Spleen (tissue), 11 donors: Measurements from ENCODE around the gene CHST5. TPM values are rescaled to one million over a fixed set of nuclear protein-coding genes. Genes with fewer than 3 reads are reported as not detected.

Experiments used
- DNase-seq: peaks from one replicate; pipeline ENCODE4 v3.0.0-alpha.2; 2020
- H3K27ac ChIP-seq, 8 donors: fragments of 200-600 bp; sonication (generic) in 7 of 8; 1 replicate in 4 of 8; 2 replicates in 4 of 8; pipeline versions ENCODE4 v1.5.0 to v1.8.0; 2016 to 2021; ENCODE audit warnings: inconsistent platforms in 4 of 8, mild to moderate bottlenecking in 4 of 8, moderate library complexity in 1 of 8
- H3K27me3 ChIP-seq, 7 donors: fragments of 200-600 bp; sonication (generic) in 6 of 7; replicated peaks in 1 of 7; 1 replicate in 4 of 7; 2 replicates in 3 of 7; pipeline versions ENCODE4 v1.5.0 to v1.8.0; 2016 to 2021; ENCODE audit warnings: inconsistent platforms in 3 of 7, mild to moderate bottlenecking in 1 of 7
- H3K36me3 ChIP-seq, 6 donors: fragments of 200-600 bp; sonication (generic) in 5 of 6; 1 replicate in 4 of 6; 2 replicates in 2 of 6; pipeline versions ENCODE4 v1.5.0 to v1.8.0; 2016 to 2021; ENCODE audit warnings: inconsistent platforms in 2 of 6
- H3K4me1 ChIP-seq, 6 donors: fragments of 200-600 bp; sonication (generic) in 5 of 6; 1 replicate in 3 of 6; 2 replicates in 3 of 6; pipeline versions ENCODE4 v1.5.0 to v1.8.0; 2016 to 2021; ENCODE audit warnings: inconsistent platforms in 3 of 6
- H3K4me3 ChIP-seq, 8 donors: fragments of 200-600 bp; sonication (generic) in 7 of 8; 1 replicate in 4 of 8; 2 replicates in 4 of 8; pipeline versions ENCODE4 v1.5.0 to v1.8.0; 2016 to 2021; ENCODE audit warnings: inconsistent platforms in 4 of 8, mild to moderate bottlenecking in 4 of 8, moderate library complexity in 2 of 8
- H3K9me3 ChIP-seq, 8 donors: fragments of 200-600 bp; sonication (generic) in 7 of 8; 1 replicate in 4 of 8; 2 replicates in 4 of 8; pipeline versions ENCODE4 v1.5.0 to v1.8.0; 2016 to 2021; ENCODE audit warnings: inconsistent platforms in 4 of 8
- POLR2A ChIP-seq, 3 donors: fragments of 450-650 bp; IDR thresholded peaks; one replicate each; pipeline ENCODE4 v1.5.1; 2017; ENCODE audit warnings: antibody characterized with exemption in 3 of 3, mild to moderate bottlenecking in 1 of 3
- POLR2AphosphoS5 ChIP-seq, 3 donors: sonication (generic); formaldehyde crosslinking; IDR thresholded peaks; one replicate each; pipeline ENCODE4 v1.5.1; 2017; ENCODE audit warnings: antibody characterized with exemption in 3 of 3
- WGBS, 5 donors: extraction: QIAGEN DNeasy Blood & Tissue Kit in 3 of 5; methylation state at CpG; one replicate each; pipeline versions ENCODE4 v1.1.5 to v1.1.7; 2013 to 2018; 5-methylcytosine and 5-hydroxymethylcytosine counted together
- intact Hi-C: fragments of 100-400 bp; cut with DNase I; formaldehyde crosslinking; loops from one replicate; pipeline ENCODE4 v1.15.0; 2023; ENCODE audit warnings: low total_unique reads
- polyA plus RNA-seq, 3 donors: library from polyadenylated mRNA; stranded (reverse); fragments of 200-250 nt; gene quantifications; one replicate each; pipeline ENCODE4 v1.2.1, GENCODE V29; 2013
- total RNA-seq, 7 donors: library from RNA; depleted of rRNA in 3 of 7; stranded (reverse); fragments of >200 nt in 3 of 7; fragmentation: NEBNext Ultra II Directional in 4 of 7; extraction: Animal tissue kit (Norgen Biotek cat#: 25700) in 4 of 7; gene quantifications; one replicate each; pipeline versions ENCODE4 v1.1.0 to v1.2.1, GENCODE V29; 2016 to 2021
- TF ChIP-seq, protein P1 (sequence below), 11 experiments: fragments of 200-600 bp in 7 of 11; fragments of 450-650 bp in 4 of 11; sonication (generic) in 4 of 11; IDR thresholded peaks in 8 of 11; conservative IDR thresholded peaks in 3 of 11; 1 replicate in 7 of 11; 2 replicates in 4 of 11; pipeline versions ENCODE4 v1.4.0 to v1.8.0; 2016 to 2021; ENCODE audit warnings: antibody characterized with exemption in 11 of 11, inconsistent platforms in 4 of 11, mild to moderate bottlenecking in 1 of 11
- donor health status: healthy with polysubstance abuse.
- donor health status: DM: no; HTN: no; CAD: no; lungs with moderate emphysema.
- donor health status: DM: no; HTN: no; CAD: no.
- donor health status: Bipolar disorder and iron deficiency.
- donor health status: healthy.
- donor health status: DM: no; HTN: no; CAD: no.
- donor health status: DM: yes; HTN: yes; CAD: no.

CHST5 gene
- total and polyA plus RNA-seq, 10 donors, result 0.03 to 0.20 (median 0.07) TPM; not detected in 5

DNA sequence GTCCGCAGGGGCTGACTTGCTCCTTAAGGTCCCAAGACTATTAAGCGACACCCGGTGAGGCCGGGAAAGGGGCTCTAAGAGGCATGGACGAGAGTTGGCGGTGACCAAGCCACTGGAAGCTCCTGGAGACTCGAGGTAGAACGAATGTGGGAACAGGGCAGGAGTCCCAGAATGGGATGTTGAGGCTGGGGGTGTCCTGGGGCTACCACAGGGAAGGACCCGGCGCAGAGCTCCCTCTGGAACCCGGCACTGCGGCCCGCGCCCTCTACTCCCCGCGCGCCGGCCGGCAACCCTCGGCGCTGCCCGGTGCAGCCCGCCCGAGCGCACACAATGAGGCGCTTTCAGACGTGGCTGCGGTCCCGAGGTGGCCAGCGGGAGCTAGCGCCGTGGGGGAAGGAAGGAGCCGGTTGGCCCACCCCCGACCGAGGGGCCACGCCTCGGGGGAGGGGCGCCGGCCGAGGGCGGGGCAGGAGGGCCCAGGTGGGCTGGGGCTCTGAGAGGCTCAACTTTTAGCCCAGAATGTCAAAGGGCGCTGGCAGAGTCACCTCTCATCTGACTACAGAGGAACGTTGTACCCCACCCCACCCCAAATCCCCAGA, 40.7 kb downstream of the CHST5 start, which contains the start of gene CHST6:
TSS of gene CHST6 (minus strand) at position 366 of the 599 bp plus-strand sequence. CDS start 15,613 bp downstream, outside the sequence.
- no peaks in the 10 kb centered on the region for H3K9me3 ChIP-seq
- peak within 1 kb of the TSS; percentile 18 to 63 (median 28) for H3K4me3 ChIP-seq

DNA sequence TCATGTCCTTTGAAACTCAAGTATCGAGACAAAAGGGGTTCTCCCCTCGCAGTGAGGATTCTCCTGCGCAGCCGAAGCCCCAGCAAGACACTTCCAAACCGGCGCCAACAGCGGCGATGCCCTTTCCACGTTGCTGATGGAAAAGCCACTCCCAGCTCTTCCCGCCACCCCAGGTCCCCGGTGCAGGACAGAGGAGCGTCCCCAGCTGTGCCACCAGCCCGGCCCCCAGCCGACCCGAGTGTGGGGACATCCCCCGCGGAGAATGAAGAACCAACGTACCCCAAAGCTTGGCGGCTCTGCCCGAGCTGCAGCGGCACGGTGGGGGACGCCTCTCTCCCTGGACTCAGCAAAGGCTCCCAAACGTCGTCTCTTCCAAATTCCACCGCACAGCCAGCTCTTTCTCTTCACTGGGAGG, 41.2 kb downstream of the CHST5 start:
- intact Hi-C loops, result no loop called here
- Histone ChIP-seq H3K27me3 (peaks cover 0 to 56% (median 19%) of the 10 kb centered on the region in 7 donors), H3K27ac (no peak overlapping the region), H3K36me3 (no peaks in the 10 kb centered on the region), H3K4me3 (peak overlapping the region; percentile 18 to 63 (median 28)), H3K4me1 (peaks cover 0 to 24% (median 10%) of the 10 kb centered on the region in 6 donors), H3K9me3 (no peaks in the 10 kb centered on the region)
- peak; percentile 68 for DNase-seq
- TF ChIP-seq POLR2AphosphoS5 (IDR thresholded peaks at IDR 0.05) (no peak), POLR2A (IDR thresholded peaks at IDR 0.05) (no peak)
- TF ChIP-seq, protein P1, sequence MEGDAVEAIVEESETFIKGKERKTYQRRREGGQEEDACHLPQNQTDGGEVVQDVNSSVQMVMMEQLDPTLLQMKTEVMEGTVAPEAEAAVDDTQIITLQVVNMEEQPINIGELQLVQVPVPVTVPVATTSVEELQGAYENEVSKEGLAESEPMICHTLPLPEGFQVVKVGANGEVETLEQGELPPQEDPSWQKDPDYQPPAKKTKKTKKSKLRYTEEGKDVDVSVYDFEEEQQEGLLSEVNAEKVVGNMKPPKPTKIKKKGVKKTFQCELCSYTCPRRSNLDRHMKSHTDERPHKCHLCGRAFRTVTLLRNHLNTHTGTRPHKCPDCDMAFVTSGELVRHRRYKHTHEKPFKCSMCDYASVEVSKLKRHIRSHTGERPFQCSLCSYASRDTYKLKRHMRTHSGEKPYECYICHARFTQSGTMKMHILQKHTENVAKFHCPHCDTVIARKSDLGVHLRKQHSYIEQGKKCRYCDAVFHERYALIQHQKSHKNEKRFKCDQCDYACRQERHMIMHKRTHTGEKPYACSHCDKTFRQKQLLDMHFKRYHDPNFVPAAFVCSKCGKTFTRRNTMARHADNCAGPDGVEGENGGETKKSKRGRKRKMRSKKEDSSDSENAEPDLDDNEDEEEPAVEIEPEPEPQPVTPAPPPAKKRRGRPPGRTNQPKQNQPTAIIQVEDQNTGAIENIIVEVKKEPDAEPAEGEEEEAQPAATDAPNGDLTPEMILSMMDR (IDR thresholded peaks at IDR 0.05 in 8 of 11, conservative IDR thresholded peaks at IDR 0.05 in 3 of 11), result no peak
- 13 to 21% (median 14%) methylated on average over 8 to 26 of the region's 26 CpGs for WGBS, 5 donors

More for the DNA sequence above, 40.7 kb downstream of the CHST5 start, which contains the start of gene CHST6:
- Histone ChIP-seq H3K27me3 (peaks cover 0 to 56% (median 19%) of the 10 kb centered on the region in 7 donors), H3K4me1 (peaks cover 0 to 24% (median 10%) of the 10 kb centered on the region in 6 donors), H3K36me3 (no peaks in the 10 kb centered on the region), H3K27ac (no peak within 1 kb of the TSS)
- intact Hi-C loops, result no loop called here
- DNase-seq, result peak; percentile 78
- 2 to 7% (median 3%) methylated on average over 11 to 43 of the region's 43 CpGs for WGBS, 5 donors
- TF ChIP-seq POLR2A (IDR thresholded peaks at IDR 0.05), result no peak
- TF ChIP-seq POLR2AphosphoS5 (IDR thresholded peaks at IDR 0.05), result peak in 2 of 3 donors; percentile 53 to 60

DNA sequence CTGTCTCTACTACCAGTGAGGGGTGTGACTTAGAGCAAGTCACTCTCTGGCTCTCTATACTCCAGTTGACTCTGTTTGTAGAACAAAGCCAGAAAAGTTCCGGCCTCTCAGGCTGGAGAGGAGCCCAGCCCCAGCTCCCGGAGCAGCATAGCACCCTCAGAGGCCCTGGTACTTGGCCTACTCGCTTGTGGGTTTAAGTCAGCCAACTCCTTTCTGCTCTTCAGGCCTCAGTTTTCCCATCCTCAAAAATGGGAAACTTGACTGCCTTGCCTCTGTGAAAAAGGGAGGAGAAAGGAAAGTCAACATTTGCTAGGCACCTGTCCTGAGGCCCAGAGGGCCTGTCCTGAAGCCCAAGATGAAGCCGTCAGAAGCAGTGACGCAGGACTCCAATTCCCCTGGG, 41.7 kb downstream of the CHST5 start:
- Histone ChIP-seq H3K4me3 (peak overlapping the region in 3 of 8 donors; percentile 27 to 42 (median 33)), H3K27ac (no peak overlapping the region), H3K27me3 (peaks cover 0 to 56% (median 19%) of the 10 kb centered on the region in 7 donors), H3K36me3 (no peaks in the 10 kb centered on the region), H3K9me3 (no peaks in the 10 kb centered on the region), H3K4me1 (peaks cover 0 to 24% (median 10%) of the 10 kb centered on the region in 6 donors)
- no peak for TF ChIP-seq POLR2AphosphoS5 (IDR thresholded peaks at IDR 0.05)
- TF ChIP-seq POLR2A (IDR thresholded peaks at IDR 0.05), result no peak
- TF ChIP-seq, protein P1 (IDR thresholded peaks at IDR 0.05 in 8 of 11, conservative IDR thresholded peaks at IDR 0.05 in 3 of 11), result no peak
- intact Hi-C loops, result no loop called here
- WGBS, 5 donors, result 88 to 94% (median 92%) methylated on average over 5 of the region's 5 CpGs
- peak; percentile 24 for DNase-seq

DNA sequence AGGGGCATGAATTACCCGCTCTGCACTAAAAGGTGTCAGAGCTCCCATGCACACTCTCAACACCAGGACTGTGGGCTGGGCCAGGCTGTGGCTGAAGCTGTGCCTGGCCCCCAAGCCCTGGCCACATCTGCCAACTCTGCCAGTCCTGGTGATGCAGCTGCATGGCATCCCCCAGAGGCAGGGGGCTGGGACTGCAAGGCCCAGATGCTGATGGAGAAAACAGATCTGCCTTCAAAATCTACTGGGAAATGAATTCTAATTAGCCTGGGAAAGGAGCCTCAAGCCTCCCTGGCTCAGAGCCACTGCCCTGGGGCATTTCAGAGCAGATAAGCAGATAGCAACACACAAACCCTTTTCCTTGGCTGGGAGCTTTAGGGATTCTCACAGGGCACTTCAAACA, 44.0 kb downstream of the CHST5 start:
- intact Hi-C loops, result no loop called here
- peak; percentile 63 for DNase-seq
- 88 to 100% (median 100%) methylated on average over 1 of the region's 1 CpG for WGBS, 5 donors

More for the DNA sequence above, 44.0 kb downstream of the CHST5 start:
- Histone ChIP-seq H3K4me3 (no peak overlapping the region), H3K4me1 (peaks cover 0 to 16% (median 10%) of the 10 kb centered on the region in 6 donors), H3K36me3 (no peaks in the 10 kb centered on the region), H3K9me3 (no peaks in the 10 kb centered on the region), H3K27ac (no peak overlapping the region), H3K27me3 (peaks cover 0 to 48% (median 19%) of the 10 kb centered on the region in 7 donors)
- TF ChIP-seq POLR2A (IDR thresholded peaks at IDR 0.05) (no peak), POLR2AphosphoS5 (IDR thresholded peaks at IDR 0.05) (no peak)
- TF ChIP-seq, protein P1 (IDR thresholded peaks at IDR 0.05 in 8 of 11, conservative IDR thresholded peaks at IDR 0.05 in 3 of 11), result no peak
